Measurements from ENCODE around the gene PMF1.

Gene PMF1

DNA sequence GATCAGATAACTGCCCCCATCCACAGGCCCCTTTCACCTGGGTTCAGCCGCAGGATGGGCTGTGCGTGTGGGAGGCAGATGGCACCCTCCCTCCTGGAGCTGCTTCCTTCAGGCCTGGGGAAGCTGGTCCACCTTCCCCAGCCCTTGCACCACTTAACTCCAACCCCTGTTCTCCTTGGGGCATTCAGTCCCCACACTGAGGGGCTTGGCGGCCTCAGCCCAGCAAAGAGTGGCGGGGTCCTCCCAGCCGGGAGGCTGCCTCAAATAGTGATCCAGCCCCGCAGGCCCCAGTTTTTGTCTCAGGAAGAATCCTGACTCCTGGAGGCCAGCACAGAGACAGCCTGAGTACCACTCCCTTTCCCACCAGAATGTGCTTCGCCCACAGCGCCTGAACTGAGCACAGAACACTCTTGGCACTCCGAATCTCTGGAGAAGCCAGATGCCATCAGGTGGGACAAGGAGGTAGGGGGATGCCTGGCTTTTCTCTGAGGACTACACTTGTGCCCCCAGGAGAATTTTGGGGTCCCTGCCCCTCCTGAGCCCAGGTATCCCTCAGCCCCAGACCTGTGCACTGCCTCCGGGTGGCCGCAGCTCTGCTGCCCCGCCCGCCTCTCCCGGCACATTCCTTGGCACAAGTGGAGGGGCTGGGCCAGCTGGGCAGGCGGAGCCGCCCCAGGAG, 34.1 kb downstream of the PMF1 start:
- TF ChIP-seq, protein P1, sequence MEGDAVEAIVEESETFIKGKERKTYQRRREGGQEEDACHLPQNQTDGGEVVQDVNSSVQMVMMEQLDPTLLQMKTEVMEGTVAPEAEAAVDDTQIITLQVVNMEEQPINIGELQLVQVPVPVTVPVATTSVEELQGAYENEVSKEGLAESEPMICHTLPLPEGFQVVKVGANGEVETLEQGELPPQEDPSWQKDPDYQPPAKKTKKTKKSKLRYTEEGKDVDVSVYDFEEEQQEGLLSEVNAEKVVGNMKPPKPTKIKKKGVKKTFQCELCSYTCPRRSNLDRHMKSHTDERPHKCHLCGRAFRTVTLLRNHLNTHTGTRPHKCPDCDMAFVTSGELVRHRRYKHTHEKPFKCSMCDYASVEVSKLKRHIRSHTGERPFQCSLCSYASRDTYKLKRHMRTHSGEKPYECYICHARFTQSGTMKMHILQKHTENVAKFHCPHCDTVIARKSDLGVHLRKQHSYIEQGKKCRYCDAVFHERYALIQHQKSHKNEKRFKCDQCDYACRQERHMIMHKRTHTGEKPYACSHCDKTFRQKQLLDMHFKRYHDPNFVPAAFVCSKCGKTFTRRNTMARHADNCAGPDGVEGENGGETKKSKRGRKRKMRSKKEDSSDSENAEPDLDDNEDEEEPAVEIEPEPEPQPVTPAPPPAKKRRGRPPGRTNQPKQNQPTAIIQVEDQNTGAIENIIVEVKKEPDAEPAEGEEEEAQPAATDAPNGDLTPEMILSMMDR (conservative IDR thresholded peaks at IDR 0.05; ENCODE audit: low read length): no peak
- DNase-seq (ENCODE audit: low read depth): no peak
- no peak overlapping the region for H3K4me3 ChIP-seq (ENCODE audit: low read length)

DNA sequence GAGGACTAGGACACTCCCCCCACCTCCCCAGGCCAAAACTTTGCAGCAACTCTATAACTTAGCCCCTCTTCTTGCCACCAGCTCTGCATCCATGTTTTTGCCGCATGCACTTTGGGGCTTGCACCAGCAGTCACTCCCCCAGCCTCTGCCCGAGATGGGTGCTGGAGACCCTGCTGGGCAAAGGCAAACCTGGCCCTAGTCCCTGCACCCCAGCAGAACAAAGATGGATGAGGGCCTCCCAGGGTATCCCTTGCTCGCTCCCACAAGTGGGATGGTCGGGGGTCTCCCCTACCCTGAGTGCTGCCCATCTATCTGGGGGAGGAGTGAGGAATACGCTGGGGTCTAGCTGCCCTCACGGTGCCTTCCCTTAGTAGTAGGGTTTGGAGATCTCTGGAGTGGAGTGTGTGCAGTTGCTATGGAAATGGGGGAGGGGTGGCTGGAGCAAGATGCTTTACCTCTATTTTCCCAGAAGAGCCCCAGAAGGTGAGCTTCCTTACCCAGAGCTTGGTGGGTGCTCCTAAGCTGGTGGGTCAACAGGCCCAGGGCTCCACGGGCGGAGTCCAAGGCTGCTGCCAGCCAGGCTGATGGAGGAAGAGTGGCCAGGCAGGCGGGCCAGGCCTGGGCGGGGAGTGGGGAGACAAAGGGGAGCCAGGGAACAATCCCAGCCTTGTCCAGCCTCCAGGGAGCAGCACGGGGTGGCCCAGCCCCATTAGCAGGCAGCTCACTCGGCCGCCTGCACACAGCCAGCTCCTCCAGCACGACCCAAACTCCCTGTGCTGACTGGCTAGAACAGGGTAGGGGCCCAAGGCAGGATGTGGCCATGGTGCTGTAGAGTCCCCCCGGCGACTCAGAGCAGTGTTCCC, 34.9 kb downstream of the PMF1 start, which contains the start of gene PAQR6:
Gene PAQR6 (minus strand): TSS at position 597 of the 863 bp plus-strand sequence. CDS start 1,325 bp downstream, outside the sequence.
- TF ChIP-seq, protein P1 (conservative IDR thresholded peaks at IDR 0.05; ENCODE audit: low read length): no peak
- DNase-seq (ENCODE audit: low read depth): no peak
- no peak within 1 kb of the TSS for H3K4me3 ChIP-seq (ENCODE audit: low read length)

DNA sequence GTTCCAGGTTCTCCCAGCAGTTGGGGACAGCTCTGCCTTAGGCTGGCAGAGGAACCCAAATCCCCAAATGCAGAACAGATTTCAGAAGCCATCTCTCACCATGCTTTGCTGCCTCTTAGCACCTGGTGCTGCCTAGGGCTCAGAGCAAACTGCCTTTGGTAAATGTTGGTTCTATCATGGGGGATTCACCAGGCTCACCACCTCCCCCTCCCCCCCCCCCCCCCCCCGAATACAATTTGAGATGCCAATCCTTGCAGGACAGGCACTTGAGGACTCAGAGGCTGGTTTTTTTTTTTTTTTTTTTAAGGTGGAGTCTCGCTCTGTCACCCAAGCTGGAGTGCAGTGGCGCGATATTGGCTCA, 35.5 kb downstream of the PMF1 start:
- DNase-seq (ENCODE audit: low read depth): no peak
- TF ChIP-seq, protein P1 (conservative IDR thresholded peaks at IDR 0.05; ENCODE audit: low read length): no peak
- no peak overlapping the region for H3K4me3 ChIP-seq (ENCODE audit: low read length)

DNA sequence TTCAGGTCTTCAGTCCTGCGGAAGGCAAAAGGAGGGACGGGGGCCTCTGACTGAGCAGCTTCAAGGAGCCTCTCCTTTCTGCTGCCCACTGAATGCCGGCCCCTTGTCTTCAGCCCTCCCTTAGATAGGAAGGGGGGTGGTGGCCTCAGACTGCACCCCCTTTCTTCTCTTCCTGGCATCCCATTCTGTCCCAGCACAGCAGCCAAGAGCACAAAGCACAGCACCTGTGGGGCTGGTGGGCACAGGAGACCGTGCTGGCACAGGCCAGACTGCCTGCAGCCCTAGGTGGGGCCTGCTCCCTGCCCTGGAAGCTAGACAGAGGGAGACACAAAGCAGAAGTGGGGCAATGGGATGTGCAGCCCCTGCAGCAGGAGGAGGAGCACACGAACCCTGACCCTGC, 36.8 kb downstream of the PMF1 start:
- no peak overlapping the region for H3K4me3 ChIP-seq (ENCODE audit: low read length)
- no peak for DNase-seq (ENCODE audit: low read depth)
- TF ChIP-seq, protein P1 (conservative IDR thresholded peaks at IDR 0.05; ENCODE audit: low read length): no peak

DNA sequence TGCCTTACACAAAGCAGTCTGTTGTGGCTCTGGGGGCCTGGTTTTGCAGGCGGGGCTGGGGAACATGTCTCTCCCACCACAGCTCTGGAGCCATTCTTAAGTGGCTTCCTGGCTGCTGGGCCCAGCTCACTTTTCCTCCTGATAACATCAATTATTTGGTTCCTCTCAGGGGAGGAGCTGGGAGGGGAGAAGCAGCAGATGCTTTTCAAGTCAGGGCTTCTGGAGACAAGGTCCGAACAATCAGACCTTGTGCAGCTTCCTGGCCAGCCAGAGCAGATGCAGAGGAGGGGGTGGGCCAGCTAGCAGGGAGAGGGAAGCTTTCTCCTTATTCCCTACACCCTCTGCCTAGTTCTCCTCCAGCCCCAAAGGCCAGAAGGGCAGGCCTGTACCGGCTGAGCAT, 38.7 kb downstream of the PMF1 start:
- no peak for DNase-seq (ENCODE audit: low read depth)
- no peak overlapping the region for H3K4me3 ChIP-seq (ENCODE audit: low read length)
- TF ChIP-seq, protein P1 (conservative IDR thresholded peaks at IDR 0.05; ENCODE audit: low read length): no peak

DNA sequence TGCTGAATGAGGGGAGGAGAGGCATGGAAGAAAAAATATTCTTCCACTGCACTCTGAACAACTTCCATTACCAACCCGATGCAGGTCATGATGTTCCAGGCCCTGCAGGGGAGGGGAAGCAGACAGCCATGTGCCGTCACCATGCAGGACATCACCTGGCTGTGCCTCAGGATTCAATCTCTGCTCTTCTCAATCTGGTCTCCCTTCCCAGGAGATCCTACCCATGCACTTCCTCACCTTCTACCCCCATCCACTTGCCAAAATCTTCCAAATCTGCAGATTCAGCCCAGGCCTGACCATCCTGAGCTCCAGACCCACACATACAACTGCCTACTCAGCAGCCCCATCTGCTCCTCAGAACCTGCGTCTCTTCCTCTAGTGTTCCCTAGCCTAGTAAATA, 40.8 kb downstream of the PMF1 start:
- TF ChIP-seq, protein P1 (conservative IDR thresholded peaks at IDR 0.05; ENCODE audit: low read length): no peak
- no peak overlapping the region for H3K4me3 ChIP-seq (ENCODE audit: low read length)
- DNase-seq (ENCODE audit: low read depth): no peak

DNA sequence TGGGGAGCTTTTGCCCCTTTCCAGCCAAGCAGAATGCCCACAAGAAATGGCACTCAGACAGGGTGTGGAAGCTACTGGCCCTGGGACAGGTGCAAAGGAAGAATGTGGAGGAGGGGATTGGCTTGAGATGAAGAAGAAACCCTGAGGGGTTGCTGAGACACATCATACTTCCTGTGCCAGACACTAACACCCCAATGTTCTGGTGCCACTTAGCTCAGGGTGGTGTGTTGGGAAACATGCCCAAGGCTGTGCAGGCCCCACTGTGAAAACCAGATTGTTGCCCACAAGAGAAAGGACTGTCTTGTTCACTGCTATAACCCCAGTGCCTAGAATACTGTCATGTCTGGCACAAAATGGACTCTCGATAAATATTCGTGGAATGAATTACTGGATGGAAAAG, 44.9 kb downstream of the PMF1 start:
- TF ChIP-seq, protein P1 (conservative IDR thresholded peaks at IDR 0.05; ENCODE audit: low read length): no peak
- H3K4me3 ChIP-seq (ENCODE audit: low read length): no peak overlapping the region
- no peak for DNase-seq (ENCODE audit: low read depth)

Data from AG10803 (cell line).